GM12865 (cell line): ENCODE results near the gene CYGB.
"Not testable (repeated sequence)": the region's sequence is repeated elsewhere in the genome, so short reads cannot be mapped to it uniquely, and the experiment has no call there.

Experiments used
- DNase-seq: peaks from one replicate; pipeline ENCODE4 v3.0.0; 2010; ENCODE audit warnings: low read depth
- H3K4me3 ChIP-seq: 2 replicates; pipeline ENCODE4 v1.5.1; 2011; ENCODE audit warnings: mild to moderate bottlenecking, low read depth, low read length, control low read depth
- CTCF ChIP-seq: IDR thresholded peaks from 2 replicates; pipeline ENCODE4 v1.5.1; 2011; ENCODE audit warnings: low read length, control low read depth, low read depth, inconsistent platforms; ENCODE audit not compliant: insufficient read depth; ENCODE audit errors: missing control alignments

Gene CYGB

GRCh38 chr17:76535788-76536510 lies 1.6 kb downstream of the CYGB start:
- H3K4me3 ChIP-seq: no peak overlapping the region
- no peak for TF ChIP-seq CTCF
- DNase-seq: no peak

GRCh38 chr17:76534831-76535732 lies 2.4 kb downstream of the CYGB start:
- TF ChIP-seq CTCF: no peak
- no peak for DNase-seq
- no peak overlapping the region for H3K4me3 ChIP-seq

- not testable (repeated sequence) for DNase-seq, H3K4me3 ChIP-seq
Observed at GRCh38 chr17:76533640-76534359, 3.7 kb downstream of the CYGB start.

- DNase-seq: no peak
- H3K4me3 ChIP-seq: no peak overlapping the region
- no peak for TF ChIP-seq CTCF
Observed at GRCh38 chr17:76532072-76532651, 5.3 kb downstream of the CYGB start.

GRCh38 chr17:76531486-76532038 lies 5.9 kb downstream of the CYGB start:
- no peak overlapping the region for H3K4me3 ChIP-seq
- no peak for TF ChIP-seq CTCF
- no peak for DNase-seq

GRCh38 chr17:76530811-76531485 lies 6.6 kb downstream of the CYGB start:
- no peak for TF ChIP-seq CTCF
- DNase-seq: no peak
- H3K4me3 ChIP-seq: no peak overlapping the region
